ACC112 (cell line): Measurements from ENCODE around the gene TIMM29.

ENCODE experiments used
- H2AFZ ChIP-seq: fragments of 200-600 bp; sonication (generic); one replicate; pipeline ENCODE4 v1.6.0; 2017; ENCODE audit warnings: antibody characterized with exemption, low read length; ENCODE audit not compliant: unreplicated experiment
- H3K27ac ChIP-seq: fragments of 200-600 bp; sonication (generic); 2 replicates; pipeline ENCODE4 v1.5.1; 2014; ENCODE audit warnings: low read depth, mild to moderate bottlenecking, antibody characterized with exemption, low read length, moderate library complexity
- H3K27me3 ChIP-seq: fragments of 200-600 bp; sonication (generic); 2 replicates; pipeline ENCODE4 v1.6.1; 2014; ENCODE audit warnings: mild to moderate bottlenecking, antibody characterized with exemption, low read length, moderate library complexity, mixed read lengths; ENCODE audit not compliant: insufficient read depth
- H3K36me3 ChIP-seq: fragments of 200-600 bp; sonication (generic); 2 replicates; pipeline ENCODE4 v1.6.1; 2016; ENCODE audit warnings: mild to moderate bottlenecking, antibody characterized with exemption, low read length, moderate library complexity, mixed read lengths; ENCODE audit not compliant: insufficient read depth
- H3K4me1 ChIP-seq: fragments of 200-600 bp; sonication (generic); one replicate; pipeline ENCODE4 v1.6.1; 2016; ENCODE audit warnings: low read length, mixed read lengths; ENCODE audit not compliant: insufficient read depth, unreplicated experiment, control insufficient read depth
- H3K4me3 ChIP-seq: fragments of 200-600 bp; sonication (generic); 2 replicates; pipeline ENCODE4 v1.5.1; 2014; ENCODE audit warnings: mild to moderate bottlenecking, low read depth, low read length
- H3K79me2 ChIP-seq: fragments of 200-600 bp; sonication (generic); one replicate; pipeline ENCODE4 v1.6.0; 2016; ENCODE audit warnings: low read length; ENCODE audit not compliant: control insufficient read depth, unreplicated experiment, insufficient read depth

Gene TIMM29

DNA sequence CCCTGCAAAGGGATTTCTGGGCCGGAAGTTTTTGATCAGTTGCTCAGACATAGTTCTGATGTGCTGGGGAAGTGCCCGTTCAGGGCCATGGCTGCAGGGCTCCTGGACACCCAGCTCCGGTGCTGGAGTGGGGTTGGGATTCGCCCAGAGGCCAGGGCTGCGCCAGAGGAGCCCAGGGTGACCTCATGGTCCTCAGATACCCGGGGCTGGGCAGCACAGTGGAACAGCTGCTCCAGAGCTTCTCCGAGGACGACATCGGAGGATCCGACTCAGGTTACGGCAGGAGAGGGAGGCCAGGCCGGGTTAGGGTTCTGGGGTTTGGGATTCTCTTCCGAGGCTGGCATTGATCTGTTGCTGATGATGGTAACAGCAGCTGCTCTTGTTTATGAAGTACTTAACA is 36.4 kb upstream of the TIMM29 start:
- H3K79me2 ChIP-seq = peaks cover 15% of the 10 kb centered on the region
- no peaks in the 10 kb centered on the region for H3K36me3 ChIP-seq
- no peak overlapping the region for H3K27ac ChIP-seq

DNA sequence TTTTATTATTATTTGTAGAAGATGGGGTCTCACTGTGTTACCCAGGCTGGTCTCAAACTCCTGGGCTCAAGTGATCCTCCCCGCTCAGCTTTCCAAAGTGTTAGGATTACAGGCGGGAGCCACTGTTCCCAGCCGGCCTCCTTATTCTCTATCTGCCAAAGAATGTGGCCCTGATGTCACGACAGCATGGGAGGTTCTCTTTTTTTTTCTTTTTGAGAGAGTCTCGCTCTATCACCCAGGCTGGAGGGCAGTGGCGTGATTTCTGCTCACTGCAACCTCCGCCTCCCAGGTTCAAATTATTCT is 33.7 kb upstream of the TIMM29 start:
- peaks cover 14% of the 10 kb centered on the region for H3K79me2 ChIP-seq
- no peaks in the 10 kb centered on the region for H3K36me3 ChIP-seq
- H3K4me3 ChIP-seq = no peak overlapping the region
- no peak overlapping the region for H2AFZ ChIP-seq
- no peak overlapping the region for H3K27ac ChIP-seq
- no peaks in the 10 kb centered on the region for H3K27me3 ChIP-seq
- H3K4me1 ChIP-seq = no peaks in the 10 kb centered on the region

More for the DNA sequence above, 36.4 kb upstream of the TIMM29 start:
- Histone ChIP-seq H3K27me3 (no peaks in the 10 kb centered on the region), H3K4me3 (no peak overlapping the region), H3K4me1 (no peaks in the 10 kb centered on the region), H2AFZ (no peak overlapping the region)

DNA sequence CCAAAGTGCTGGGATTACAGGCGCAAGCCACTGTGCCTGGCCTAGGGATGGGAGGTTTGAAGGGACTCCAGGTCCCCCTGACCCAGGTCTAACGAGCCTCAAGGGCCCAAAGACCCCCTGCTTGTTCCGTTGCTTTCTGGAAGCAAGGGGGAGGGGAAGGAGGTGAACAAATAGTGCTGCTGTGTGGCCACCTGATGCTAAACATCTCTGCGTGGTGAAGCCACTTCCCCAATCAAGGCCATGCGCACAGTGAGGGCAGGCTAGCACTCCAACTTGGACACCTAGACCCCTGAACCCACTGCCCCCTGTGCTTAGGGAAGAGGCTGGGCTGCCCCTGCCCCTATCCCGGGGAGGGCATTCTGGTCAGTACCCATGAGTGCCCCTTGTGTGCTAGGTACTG is 33.2 kb upstream of the TIMM29 start:
- no peak overlapping the region for H3K4me3 ChIP-seq
- no peaks in the 10 kb centered on the region for H3K27me3 ChIP-seq
- peaks cover 17% of the 10 kb centered on the region for H3K79me2 ChIP-seq
- no peaks in the 10 kb centered on the region for H3K36me3 ChIP-seq
- H3K27ac ChIP-seq = no peak overlapping the region
- H3K4me1 ChIP-seq = no peaks in the 10 kb centered on the region
- H2AFZ ChIP-seq = no peak overlapping the region

DNA sequence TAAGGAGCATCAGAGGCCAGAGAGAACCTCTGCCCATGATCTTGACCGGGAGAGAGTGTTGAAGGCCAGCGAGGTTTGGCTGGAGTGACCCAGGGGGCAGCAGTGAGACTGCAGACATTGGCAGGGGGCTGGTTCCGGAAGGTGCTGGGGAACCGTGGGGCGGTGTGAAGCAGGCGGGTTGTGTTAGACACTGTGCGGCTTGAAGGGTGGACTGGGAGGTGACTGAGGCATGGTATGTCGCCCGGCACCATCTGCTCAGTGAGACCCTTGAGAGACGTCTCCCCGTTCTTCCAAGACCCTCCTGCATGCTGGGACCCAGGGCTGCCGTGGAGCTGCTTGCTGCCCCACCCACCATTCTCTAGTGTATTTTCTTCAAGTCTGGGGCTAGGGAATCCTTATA is 32.7 kb upstream of the TIMM29 start:
- no peaks in the 10 kb centered on the region for H3K4me1 ChIP-seq
- no peak overlapping the region for H3K27ac ChIP-seq
- H3K4me3 ChIP-seq = no peak overlapping the region
- H3K79me2 ChIP-seq = peaks cover 17% of the 10 kb centered on the region
- H3K27me3 ChIP-seq = no peaks in the 10 kb centered on the region
- H3K36me3 ChIP-seq = no peaks in the 10 kb centered on the region
- H2AFZ ChIP-seq = no peak overlapping the region

DNA sequence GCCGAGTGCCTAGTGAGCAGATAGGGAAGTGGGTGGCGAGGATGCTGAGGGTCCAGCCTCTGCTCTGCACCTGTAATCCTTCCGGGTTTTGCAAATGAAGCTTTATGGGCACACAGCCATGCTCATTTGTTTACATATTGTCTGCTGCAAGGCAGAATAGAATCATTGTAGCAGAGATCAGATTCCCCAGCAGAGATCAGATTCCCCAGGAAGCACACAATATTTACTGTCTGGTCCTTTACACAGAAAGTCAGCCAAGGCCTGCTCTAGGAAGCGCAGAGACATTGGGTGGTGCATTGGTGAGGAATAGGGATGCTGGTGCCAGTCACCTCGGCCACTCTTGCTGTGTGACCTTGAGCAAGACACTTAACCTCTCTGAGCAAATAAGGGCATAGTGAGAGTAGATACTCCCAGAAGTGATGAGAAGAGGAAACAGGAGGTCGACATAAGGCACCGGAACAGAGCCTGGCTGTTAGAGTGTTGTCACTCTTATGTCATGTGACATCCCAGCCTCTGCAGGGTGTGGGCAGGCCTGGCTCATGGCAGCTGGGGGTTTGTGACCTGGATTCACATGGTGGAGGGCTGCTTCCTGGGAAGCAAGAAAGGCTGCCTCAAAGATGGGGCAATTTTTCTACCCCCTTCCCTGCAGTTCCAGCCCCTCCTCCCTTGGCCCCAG is 31.6 kb upstream of the TIMM29 start:
- H2AFZ ChIP-seq = no peak overlapping the region
- H3K79me2 ChIP-seq = peaks cover 17% of the 10 kb centered on the region
- H3K27ac ChIP-seq = no peak overlapping the region

DNA sequence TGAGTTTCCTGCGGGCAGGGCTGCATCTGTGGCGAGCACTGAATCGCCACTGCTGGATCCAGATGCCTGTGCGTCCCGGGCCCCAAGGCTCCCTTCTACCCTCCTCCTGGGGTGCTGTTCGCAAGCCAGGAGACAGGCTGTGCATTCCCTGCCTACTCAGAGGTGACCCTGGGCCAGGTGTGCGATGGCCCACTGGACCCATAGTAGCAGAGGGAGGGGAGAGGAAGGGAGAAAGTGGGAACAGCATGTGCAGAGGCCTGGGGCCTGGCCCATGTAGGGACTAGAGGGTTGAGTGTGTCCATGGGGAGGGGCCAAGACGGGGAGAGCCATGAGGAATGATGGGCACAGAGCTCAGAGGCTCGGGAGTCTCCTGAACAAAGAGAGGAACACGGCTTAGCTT is 30.0 kb upstream of the TIMM29 start:
- Histone ChIP-seq H3K79me2 (peaks cover 14% of the 10 kb centered on the region), H3K4me3 (no peak overlapping the region), H2AFZ (no peak overlapping the region), H3K27me3 (no peaks in the 10 kb centered on the region), H3K36me3 (no peaks in the 10 kb centered on the region), H3K4me1 (no peaks in the 10 kb centered on the region), H3K27ac (no peak overlapping the region)

More for the DNA sequence above, 31.6 kb upstream of the TIMM29 start:
- H3K4me3 ChIP-seq = no peak overlapping the region
- no peaks in the 10 kb centered on the region for H3K27me3 ChIP-seq
- no peaks in the 10 kb centered on the region for H3K4me1 ChIP-seq
- H3K36me3 ChIP-seq = no peaks in the 10 kb centered on the region

DNA sequence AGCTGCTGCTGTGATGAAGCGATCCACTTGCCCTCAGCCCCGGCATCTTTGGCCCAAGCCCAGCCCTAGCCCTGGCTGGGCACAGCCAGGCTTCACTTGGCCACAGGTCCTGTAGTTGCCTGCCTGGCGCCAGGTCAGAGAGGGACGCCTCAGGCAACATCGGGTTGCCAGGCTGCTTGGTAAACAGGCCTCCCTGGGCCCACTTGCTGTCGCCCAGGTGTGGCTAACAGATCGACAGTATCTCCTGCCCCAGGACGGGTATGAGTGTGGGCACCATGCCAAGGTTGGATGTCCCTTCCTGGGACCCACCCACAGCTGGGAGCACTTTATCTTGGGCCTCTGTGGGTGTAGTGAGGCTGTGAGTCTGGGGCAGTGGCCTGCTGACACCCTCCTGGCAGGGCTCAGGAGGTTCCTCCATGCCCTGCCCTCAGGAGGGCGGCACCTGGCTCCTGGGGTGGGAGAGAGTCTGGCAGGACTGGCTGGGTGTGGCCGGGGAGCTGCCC is 29.4 kb upstream of the TIMM29 start:
- no peaks in the 10 kb centered on the region for H3K27me3 ChIP-seq
- H2AFZ ChIP-seq = no peak overlapping the region
- no peaks in the 10 kb centered on the region for H3K4me1 ChIP-seq
- H3K4me3 ChIP-seq = no peak overlapping the region
- peaks cover 14% of the 10 kb centered on the region for H3K79me2 ChIP-seq
- H3K27ac ChIP-seq = no peak overlapping the region
- no peaks in the 10 kb centered on the region for H3K36me3 ChIP-seq

DNA sequence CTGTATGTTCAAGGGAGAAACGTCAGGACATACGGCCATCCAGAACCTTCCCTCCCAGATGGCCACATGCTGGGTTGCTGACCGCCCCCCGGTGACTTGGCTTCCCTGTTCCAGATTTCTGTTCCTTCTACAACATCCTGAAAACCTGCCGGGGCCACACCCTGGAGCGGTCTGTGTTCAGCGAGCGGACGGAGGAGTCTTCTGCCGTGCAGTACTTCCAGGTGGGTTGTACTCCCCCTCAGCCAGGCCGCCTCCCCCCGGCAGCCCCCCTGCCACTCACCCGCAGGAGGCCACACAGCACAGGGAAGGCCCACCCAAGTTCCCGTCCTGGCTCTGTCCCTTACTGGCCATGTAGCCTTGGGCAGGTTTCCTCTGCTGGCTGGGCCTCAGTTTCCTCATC is 20.7 kb upstream of the TIMM29 start:
- Histone ChIP-seq H3K79me2 (no peaks in the 10 kb centered on the region), H3K4me3 (no peak overlapping the region), H2AFZ (no peak overlapping the region), H3K4me1 (no peaks in the 10 kb centered on the region), H3K27ac (no peak overlapping the region), H3K36me3 (peaks cover 4% of the 10 kb centered on the region; the same call in 1 of the 2 replicates), H3K27me3 (no peaks in the 10 kb centered on the region)

DNA sequence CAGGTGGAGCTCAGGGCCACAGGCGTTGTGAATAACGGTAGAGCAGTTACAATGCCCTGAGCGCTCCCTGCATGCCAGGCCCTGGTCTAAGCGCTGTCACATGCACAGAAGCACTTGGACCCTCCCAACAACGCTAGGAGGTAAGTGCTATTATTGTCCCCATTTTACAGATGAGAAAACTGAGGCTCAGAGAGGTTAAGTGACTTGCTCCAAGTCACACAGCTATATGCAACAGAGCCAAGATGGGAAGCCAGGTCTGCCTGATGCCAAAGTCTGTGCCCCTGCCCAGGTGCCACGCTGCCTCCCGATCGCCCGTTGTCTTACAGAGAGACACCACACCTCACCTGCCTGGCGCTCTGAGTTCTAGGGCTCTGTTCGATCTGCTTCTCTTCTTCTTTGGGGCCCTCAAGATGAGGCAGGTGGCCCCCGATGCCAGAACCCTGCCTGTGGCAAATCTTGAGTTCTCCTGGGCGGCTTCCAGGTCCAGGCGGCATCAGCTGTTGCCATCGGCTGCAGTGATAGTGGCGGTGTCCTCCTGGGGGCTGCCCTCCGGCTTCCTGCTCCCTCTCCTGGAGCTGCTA is 20.1 kb upstream of the TIMM29 start:
- Histone ChIP-seq H3K36me3 (peaks cover 4% of the 10 kb centered on the region; the same call in 1 of the 2 replicates), H3K4me1 (no peaks in the 10 kb centered on the region), H3K79me2 (no peaks in the 10 kb centered on the region), H3K27me3 (no peaks in the 10 kb centered on the region), H3K4me3 (no peak overlapping the region), H2AFZ (no peak overlapping the region), H3K27ac (no peak overlapping the region)

DNA sequence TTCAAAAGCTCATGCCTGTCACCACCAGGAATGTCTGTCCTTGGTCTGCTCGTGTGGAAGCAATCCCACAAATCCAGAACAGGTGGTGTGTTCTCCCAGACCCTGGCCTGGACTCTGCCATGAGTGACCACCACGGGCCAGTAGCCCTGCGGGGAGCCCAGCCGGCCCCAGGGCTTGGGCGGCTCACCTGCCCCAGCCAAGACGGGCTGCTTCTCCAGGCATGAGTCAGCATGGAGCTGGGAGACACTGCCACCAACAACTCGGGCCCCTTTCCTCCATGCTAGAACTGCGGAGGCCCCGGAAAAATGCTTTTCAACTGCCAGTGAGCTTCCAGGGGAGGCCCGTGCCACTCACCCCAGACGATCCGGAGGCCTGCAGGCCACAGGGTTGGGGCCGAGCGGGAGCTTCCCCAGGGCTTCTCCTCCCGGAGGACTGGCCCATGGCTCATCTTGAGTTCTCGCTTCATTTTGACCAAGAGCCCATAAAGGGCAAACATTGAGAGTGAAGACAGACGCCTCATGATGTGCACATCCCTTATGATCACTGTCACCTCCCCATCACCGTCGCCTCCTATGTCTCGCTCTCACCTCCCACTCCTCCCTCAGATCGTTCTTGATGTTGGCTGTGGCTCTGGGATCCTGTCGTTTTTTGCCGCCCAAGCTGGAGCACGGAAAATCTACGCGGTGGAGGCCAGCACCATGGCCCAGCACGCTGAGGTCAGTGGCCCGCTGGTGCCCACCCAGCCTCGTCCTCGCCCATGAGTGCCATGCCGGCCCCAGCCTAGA is 16.8 kb upstream of the TIMM29 start:
- H3K4me3 ChIP-seq = no peak overlapping the region
- H3K36me3 ChIP-seq = peaks cover 4% of the 10 kb centered on the region; the same call in 1 of the 2 replicates
- H3K27ac ChIP-seq = no peak overlapping the region
- H3K27me3 ChIP-seq = no peaks in the 10 kb centered on the region
- peaks cover 14% of the 10 kb centered on the region for H3K4me1 ChIP-seq
- no peak overlapping the region for H2AFZ ChIP-seq
- H3K79me2 ChIP-seq = no peaks in the 10 kb centered on the region
